ENCODE measurements around the gene IRF2. TPM values are rescaled to one million over a fixed set of nuclear protein-coding genes. Genes with fewer than 3 reads are reported as not detected.

IRF2 gene
- total and polyA plus RNA-seq, 2 of the 8 experiments (the other 6 are each of a cell fraction or from before 2014, with no cell fraction given): 13.8 to 17.0 TPM

DNA sequence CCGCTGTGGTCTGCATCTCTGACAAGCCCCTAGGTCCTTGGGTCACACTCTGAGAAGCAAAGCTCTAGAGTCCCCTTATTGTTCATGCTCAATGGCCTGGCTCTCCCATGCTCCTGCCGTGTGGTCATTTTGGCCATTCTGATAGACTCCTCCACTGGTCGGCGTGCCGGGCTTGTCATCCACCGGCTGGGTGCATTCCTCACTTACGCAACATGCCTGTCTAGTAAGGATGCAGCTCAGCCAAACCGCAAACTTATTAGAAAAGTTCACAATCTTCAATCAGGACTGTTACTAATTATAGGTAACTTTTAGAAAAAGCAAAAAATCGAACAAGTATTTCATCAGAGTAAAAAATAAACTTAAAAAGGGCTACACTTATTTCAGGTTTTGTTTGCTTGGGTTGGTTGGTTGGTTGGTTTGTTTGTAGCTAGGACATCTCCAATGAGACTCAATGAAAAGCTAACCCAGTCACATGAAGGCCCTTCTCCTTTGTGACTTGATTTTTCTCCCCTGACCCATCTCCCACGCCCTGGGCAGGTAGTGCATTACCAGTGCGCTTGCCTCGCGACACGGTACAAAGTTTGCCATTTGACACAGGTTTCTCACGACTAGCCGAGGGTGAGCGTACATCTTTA, 41.0 kb downstream of the IRF2 start:
- Histone ChIP-seq H3K27ac (ENCODE audit: low read depth, low read length) (no peak overlapping the region), H2AK5ac (ENCODE audit: low read depth, low read length) (peak overlapping the region; percentile 77; the same call in 1 of the 2 replicates), H2BK120ac (replicated peaks; ENCODE audit: low read depth, low read length) (no peak overlapping the region), H2BK12ac (ENCODE audit: low read depth, low read length) (no peak overlapping the region), H3K4me3 (ENCODE audit: extremely low read depth in 1 of 4, insufficient read depth in 2 of 4, low read depth in 3 of 4, low read length in 4 of 4) (no peak overlapping the region), H3K18ac (ENCODE audit: extremely low read depth, low read length) (no peak overlapping the region), H3K23me2 (ENCODE audit: low read depth, low read length) (no peaks in the 10 kb centered on the region), H4K8ac (ENCODE audit: extremely low read depth, insufficient read depth, low read length) (no peak overlapping the region), H4K91ac (replicated peaks; ENCODE audit: insufficient read length, low read length) (no peak overlapping the region), H3K56ac (replicated peaks; ENCODE audit: insufficient read length, low read depth, low read length) (no peak overlapping the region), H3K4ac (replicated peaks; ENCODE audit: insufficient read length, low read depth, low read length) (no peak overlapping the region), H3K23ac (ENCODE audit: insufficient read length) (no peak overlapping the region), H2BK5ac (ENCODE audit: low read depth, low read length) (no peak overlapping the region), H3K79me2 (ENCODE audit: control insufficient read depth in 1 of 2, insufficient read depth in 2 of 2, low read length in 2 of 2) (peaks cover 0 to 69% of the 10 kb centered on the region in 2 experiments; a peak in 3 of 4 replicates), H4K5ac (ENCODE audit: insufficient read length, low read depth, low read length) (no peak overlapping the region), H3K9me3 (ENCODE audit: insufficient read depth in 2 of 2, low read depth in 1 of 2, low read length in 1 of 2) (no peaks in the 10 kb centered on the region), H3K4me2 (ENCODE audit: insufficient read depth in 1 of 2, low read depth in 2 of 2, low read length in 2 of 2) (no peak overlapping the region), H3K27me3 (replicated peaks in 1 of 4; ENCODE audit: control insufficient read depth in 3 of 4, extremely low read depth in 1 of 4, insufficient read depth in 3 of 4, low read length in 3 of 4) (no peaks in the 10 kb centered on the region), H2AFZ (ENCODE audit: low read length) (no peak overlapping the region), H3K14ac (ENCODE audit: insufficient read length) (no peak overlapping the region), H3K9ac (replicated peaks in 1 of 4; ENCODE audit: extremely low read depth in 1 of 4, low read depth in 3 of 4, low read length in 3 of 4) (no peak overlapping the region), H3K4me1 (replicated peaks in 1 of 4; ENCODE audit: control insufficient read depth in 3 of 4, insufficient read depth in 4 of 4, low read length in 3 of 4) (peaks cover 0 to 11% (median 6%) of the 10 kb centered on the region in 4 experiments; a peak in 6 of 7 replicates), H2BK15ac (ENCODE audit: low read length) (no peak overlapping the region), H4K20me1 (replicated peaks in 1 of 2; ENCODE audit: control insufficient read depth in 1 of 2, insufficient read depth in 2 of 2, low read length in 2 of 2) (peaks cover 0 to 11% of the 10 kb centered on the region in 2 experiments), H2BK20ac (ENCODE audit: low read length) (no peak overlapping the region), H3K79me1 (ENCODE audit: low read depth, low read length) (peaks cover 7% of the 10 kb centered on the region; the same call in 1 of the 2 replicates), H3K36me3 (ENCODE audit: control insufficient read depth in 2 of 4, insufficient read depth in 4 of 4, low read length in 3 of 4) (no peaks in the 10 kb centered on the region; a peak in 1 of 8 replicates)
- DNase-seq (ENCODE audit: low read depth in 1 of 2, low spot score in 2 of 2): no peak
- peak; percentile 39; the same call in 1 of the 2 replicates for TF ChIP-seq CEBPB (IDR thresholded peaks at IDR 0.05; ENCODE audit: low read depth, low read length)
- TF ChIP-seq GABPA (IDR thresholded peaks at IDR 0.05; ENCODE audit: borderline replicate concordance, insufficient read depth, low read length): no peak
- ChIA-PET CTCF (ENCODE audit: partially characterized antibody) (interaction anchor here (1.0 kb wide), 1 partner anchor 121 kb away, joined by 4 read pairs; no protein-coding TSS in a partner anchor), POLR2A (ENCODE audit: partially characterized antibody) (no interaction called here)
- 93% methylated on average over 17 of the region's 17 CpGs; no CpG with 5 or more reads in 1 of the 2 experiments for WGBS, 2 experiments (ENCODE audit: extremely low coverage in 1 of 2, insufficient coverage in 1 of 2, insufficient read length in 1 of 2, insufficient replicate concordance in 2 of 2, low coverage in 1 of 2, low lambda C conversion rate in 2 of 2, missing lambda C conversion rate in 1 of 2)
- no peak for FAIRE-seq
